Esophagus (tissue), 2 donors: ENCODE results near the gene IGF1. TPM values are rescaled to one million over a fixed set of nuclear protein-coding genes. Genes with fewer than 3 reads are reported as not detected.

Experiments
- H3K27ac ChIP-seq, 2 donors: one replicate each; pipeline ENCODE4 v1.5.1; 2013; ENCODE audit warnings: low read depth in 2 of 2, mild to moderate bottlenecking in 2 of 2, inconsistent platforms in 1 of 2, low read length in 1 of 2, moderate library complexity in 1 of 2
- H3K27me3 ChIP-seq, 2 donors: one replicate each; pipeline ENCODE4 v1.6.1; 2013; ENCODE audit warnings: low read length in 2 of 2, control low read depth in 1 of 2, mild to moderate bottlenecking in 1 of 2; ENCODE audit not compliant: insufficient read depth in 2 of 2, control insufficient read depth in 1 of 2
- H3K36me3 ChIP-seq, 2 donors: one replicate each; pipeline ENCODE4 v1.6.1; 2013; ENCODE audit warnings: low read length in 1 of 2; ENCODE audit not compliant: control insufficient read depth in 2 of 2, insufficient read depth in 2 of 2
- H3K4me1 ChIP-seq, 2 donors: one replicate each; pipeline ENCODE4 v1.6.1; 2013; ENCODE audit warnings: low read length in 1 of 2; ENCODE audit not compliant: control insufficient read depth in 2 of 2, insufficient read depth in 2 of 2
- H3K4me3 ChIP-seq, 2 donors: one replicate each; pipeline ENCODE4 v1.5.1; 2013; ENCODE audit warnings: low read length in 2 of 2, mild to moderate bottlenecking in 2 of 2, low read depth in 1 of 2, moderate library complexity in 1 of 2
- H3K9me3 ChIP-seq, 2 donors: one replicate each; pipeline ENCODE4 v1.6.1; 2013; ENCODE audit warnings: mild to moderate bottlenecking in 2 of 2, low read depth in 1 of 2, low read length in 1 of 2, moderate library complexity in 1 of 2; ENCODE audit not compliant: control insufficient read depth in 2 of 2, insufficient read depth in 1 of 2
- WGBS, 2 donors: extraction: QIAGEN DNeasy Blood & Tissue Kit; methylation state at CpG; one replicate each; pipeline ENCODE4 v1.1.7; 2013; 5-methylcytosine and 5-hydroxymethylcytosine counted together
- polyA plus RNA-seq, 2 donors: library from polyadenylated mRNA; stranded (reverse); fragments of 200-250 nt; gene quantifications; one replicate each; pipeline ENCODE4 v1.2.3, GENCODE V29; 2013
- donor health status: healthy with polysubstance abuse.
- donor health status: Bipolar disorder and iron deficiency.

IGF1 gene
- polyA plus RNA-seq, 2 donors, result 0.56 to 0.90 TPM

DNA sequence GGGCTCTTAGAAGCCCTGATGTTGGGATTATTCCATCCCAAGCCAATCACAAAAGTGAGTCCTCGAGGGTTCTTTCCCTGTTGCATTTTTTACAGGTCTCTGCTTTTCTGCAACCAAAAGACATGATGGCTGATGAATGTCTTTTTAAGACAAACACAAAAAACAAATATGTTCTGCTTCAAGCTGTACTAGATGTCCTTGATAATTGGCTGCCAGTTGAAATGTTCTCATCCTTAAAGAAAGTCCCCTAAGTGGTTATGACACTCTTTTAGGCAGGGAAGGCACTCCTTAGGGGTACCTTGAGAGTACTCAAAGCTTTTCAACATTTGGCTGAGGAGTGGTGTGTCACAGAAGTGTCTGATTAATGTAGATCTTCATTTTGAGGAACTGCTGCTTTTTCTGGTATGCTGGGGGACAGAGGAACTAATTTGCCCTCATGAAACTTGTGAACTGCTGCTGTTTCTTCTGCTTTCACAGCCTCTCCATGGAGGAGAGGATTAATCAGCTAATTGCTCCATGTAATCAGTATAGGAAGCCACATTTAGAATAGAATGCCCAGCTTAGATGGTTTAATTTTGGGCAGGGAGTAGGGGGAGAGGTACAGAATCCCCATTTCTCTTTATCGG, 22.8 kb upstream of the IGF1 start:
- Histone ChIP-seq H3K27ac (no peak overlapping the region), H3K4me3 (no peak overlapping the region), H3K36me3 (no peaks in the 10 kb centered on the region), H3K27me3 (no peaks in the 10 kb centered on the region), H3K9me3 (no peaks in the 10 kb centered on the region), H3K4me1 (no peaks in the 10 kb centered on the region)
- 65 to 74% methylated on average over 2 of the region's 2 CpGs for WGBS, 2 donors

DNA sequence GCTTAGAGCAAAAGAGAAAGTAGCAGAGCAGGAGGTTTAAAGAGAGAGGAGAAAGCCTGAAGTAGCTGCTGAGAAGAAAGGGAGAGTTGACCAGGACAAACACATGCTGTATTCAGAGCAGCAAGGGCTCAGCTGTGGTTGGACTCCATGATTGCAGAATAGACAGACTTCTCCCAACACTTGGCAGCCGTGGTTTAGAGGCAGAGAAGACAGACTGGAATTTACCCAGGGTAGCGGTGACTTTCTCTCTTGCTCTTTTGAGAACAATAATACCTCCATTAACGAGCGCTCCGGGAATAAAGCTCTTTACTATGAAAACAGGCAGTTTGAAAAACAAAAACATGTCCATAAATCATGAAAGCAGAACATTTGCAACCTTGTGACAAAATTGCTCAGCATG, 21.4 kb upstream of the IGF1 start:
- Histone ChIP-seq H3K4me3 (no peak overlapping the region), H3K4me1 (no peaks in the 10 kb centered on the region), H3K36me3 (no peaks in the 10 kb centered on the region), H3K9me3 (no peaks in the 10 kb centered on the region), H3K27me3 (no peaks in the 10 kb centered on the region), H3K27ac (no peak overlapping the region)
- 67 to 72% methylated on average over 5 of the region's 5 CpGs for WGBS, 2 donors

DNA sequence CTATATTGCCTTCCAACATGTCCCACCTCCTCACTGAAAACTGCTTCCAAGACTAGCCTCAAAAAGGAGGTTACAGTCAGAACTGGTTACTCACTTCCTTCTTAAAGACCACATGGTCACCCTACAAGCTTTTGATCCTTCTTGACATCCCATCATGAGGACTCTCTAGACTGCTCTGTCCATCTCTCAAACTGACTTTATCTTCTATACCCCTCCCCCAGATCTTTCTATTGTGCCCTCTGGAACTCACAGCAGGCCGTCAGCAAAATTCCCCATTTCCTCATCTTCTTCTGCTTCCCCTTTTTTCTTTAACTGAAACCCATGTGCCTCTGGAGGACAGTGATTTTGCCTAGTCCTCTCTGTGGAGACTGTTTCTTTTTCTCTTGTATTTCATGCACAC, 18.1 kb upstream of the IGF1 start:
- Histone ChIP-seq H3K9me3 (no peaks in the 10 kb centered on the region), H3K27ac (no peak overlapping the region)
- 53 to 57% methylated on average over 1 of the region's 1 CpG for WGBS, 2 donors

DNA sequence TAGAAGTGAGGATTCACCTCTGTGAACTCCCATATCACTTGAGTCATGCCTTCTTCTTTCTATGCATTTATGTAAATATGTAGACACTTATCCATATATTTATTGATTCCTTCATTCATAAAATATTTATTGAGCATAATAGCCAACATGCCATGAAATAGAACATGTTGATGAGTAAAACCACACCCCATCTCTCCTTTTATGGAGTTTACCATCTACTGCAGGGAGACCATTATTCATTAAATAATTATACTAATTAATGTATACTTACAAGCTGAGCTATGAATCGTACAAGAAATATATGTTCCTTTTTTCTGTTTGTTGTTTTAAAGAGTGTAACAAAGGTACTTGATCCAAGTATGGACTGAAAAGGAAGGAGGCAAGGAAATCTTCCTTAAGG, 17.4 kb upstream of the IGF1 start:
- H3K4me1 ChIP-seq, result no peaks in the 10 kb centered on the region
- 73 to 88% methylated on average over 1 of the region's 1 CpG for WGBS, 2 donors
- H3K4me3 ChIP-seq, result no peak overlapping the region
- H3K9me3 ChIP-seq, result no peaks in the 10 kb centered on the region
- H3K36me3 ChIP-seq, result no peaks in the 10 kb centered on the region
- no peak overlapping the region for H3K27ac ChIP-seq
- H3K27me3 ChIP-seq, result no peaks in the 10 kb centered on the region

More for the DNA sequence above, 18.1 kb upstream of the IGF1 start:
- no peak overlapping the region for H3K4me3 ChIP-seq
- no peaks in the 10 kb centered on the region for H3K4me1 ChIP-seq
- no peaks in the 10 kb centered on the region for H3K27me3 ChIP-seq
- no peaks in the 10 kb centered on the region for H3K36me3 ChIP-seq

DNA sequence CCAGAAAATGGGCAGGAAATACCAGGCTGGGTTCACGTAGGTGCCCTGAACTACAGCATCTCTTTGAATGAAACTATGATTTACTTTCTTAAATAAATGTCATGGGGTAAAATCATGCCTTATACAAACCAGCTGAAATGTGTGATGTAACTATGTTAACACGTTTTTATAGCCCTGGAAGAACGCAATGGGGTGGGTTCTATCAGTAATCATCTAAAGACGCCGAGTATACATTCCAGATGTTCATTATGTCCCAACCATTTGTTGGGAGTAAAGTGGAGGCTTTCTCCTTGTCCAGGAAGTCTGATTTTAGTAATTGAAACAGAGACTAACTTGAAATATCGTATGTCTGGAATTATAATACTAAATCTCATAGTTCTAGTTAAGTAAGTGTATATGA, 16.2 kb upstream of the IGF1 start:
- no peak overlapping the region for H3K4me3 ChIP-seq
- H3K27me3 ChIP-seq, result no peaks in the 10 kb centered on the region
- H3K9me3 ChIP-seq, result no peaks in the 10 kb centered on the region
- WGBS, 2 donors, result 68 to 72% methylated on average over 6 of the region's 6 CpGs
- H3K27ac ChIP-seq, result no peak overlapping the region
- H3K4me1 ChIP-seq, result no peaks in the 10 kb centered on the region
- no peaks in the 10 kb centered on the region for H3K36me3 ChIP-seq

DNA sequence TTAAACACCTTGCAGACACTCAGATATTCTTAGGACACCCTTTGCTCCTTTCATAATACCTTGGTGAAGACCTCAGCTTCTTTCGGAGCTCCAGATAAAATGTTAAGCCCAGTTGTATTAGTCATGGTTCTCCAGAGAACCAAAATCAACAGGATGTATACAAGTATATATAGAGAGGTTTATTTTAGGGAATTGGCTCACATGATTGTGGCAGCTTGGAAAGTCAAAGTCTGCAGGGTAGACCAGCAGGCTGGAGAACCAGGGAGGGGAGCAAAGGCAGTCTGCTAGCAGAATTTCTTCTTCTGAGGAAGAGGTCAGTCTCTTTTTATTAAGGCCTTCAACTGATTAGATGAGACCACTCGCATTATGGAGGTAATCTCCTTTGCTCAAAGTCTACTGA, 6.9 kb upstream of the IGF1 start:
- Histone ChIP-seq H3K27me3 (no peaks in the 10 kb centered on the region), H3K9me3 (no peaks in the 10 kb centered on the region), H3K36me3 (no peaks in the 10 kb centered on the region), H3K4me1 (no peaks in the 10 kb centered on the region), H3K27ac (no peak overlapping the region), H3K4me3 (no peak overlapping the region)
- 91% methylated on average over 2 of the region's 2 CpGs for WGBS, 2 donors

DNA sequence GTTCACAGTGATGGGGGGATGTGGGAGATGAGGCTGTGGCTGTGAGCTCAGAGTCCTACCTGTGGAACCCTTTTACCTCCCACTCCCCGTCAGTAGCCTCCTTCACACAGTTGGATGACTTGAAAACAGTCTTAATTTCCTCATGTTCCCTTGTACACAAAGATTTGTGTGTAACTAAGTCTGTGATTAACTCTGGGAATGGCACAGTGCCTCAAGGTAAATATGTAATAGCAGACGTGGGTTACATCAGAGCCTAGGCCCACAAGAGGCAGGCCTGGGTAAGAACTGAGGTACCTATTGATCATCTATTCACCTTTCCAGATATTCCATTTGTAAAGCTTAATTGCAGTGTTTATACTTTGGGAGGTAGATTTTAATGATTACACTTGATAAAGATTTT, 5.8 kb upstream of the IGF1 start:
- H3K9me3 ChIP-seq, result no peaks in the 10 kb centered on the region
- no peaks in the 10 kb centered on the region for H3K36me3 ChIP-seq
- H3K27ac ChIP-seq, result no peak overlapping the region
- 72 to 79% methylated on average over 2 of the region's 2 CpGs for WGBS, 2 donors
- no peaks in the 10 kb centered on the region for H3K4me1 ChIP-seq
- no peaks in the 10 kb centered on the region for H3K27me3 ChIP-seq
- H3K4me3 ChIP-seq, result no peak overlapping the region

DNA sequence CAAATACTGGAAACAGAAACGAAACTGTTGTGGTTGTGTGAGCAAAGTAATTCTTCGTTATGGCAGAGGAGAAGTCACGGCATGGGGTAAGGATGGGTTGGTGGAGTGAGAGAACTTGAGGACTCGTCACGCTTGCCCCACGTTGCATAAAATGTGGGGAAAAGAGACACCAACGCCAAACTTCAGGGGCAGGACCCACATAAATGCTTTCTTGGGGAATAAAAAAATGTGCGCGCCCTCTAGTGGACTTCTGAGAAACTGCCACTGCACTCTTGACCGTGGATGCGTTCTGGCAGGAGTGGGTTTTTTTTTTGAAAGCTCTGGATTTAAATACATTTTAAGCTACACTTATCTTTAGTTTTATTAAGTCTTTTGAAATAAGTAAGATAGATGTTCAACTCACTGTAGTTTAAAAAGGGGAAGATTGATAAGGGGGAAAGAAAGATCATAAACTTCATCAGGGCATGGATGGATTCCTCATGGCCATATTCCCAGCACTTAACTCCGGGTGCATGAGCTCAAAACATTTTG, 4.1 kb upstream of the IGF1 start:
- 17% methylated on average over 12 of the region's 12 CpGs for WGBS, 2 donors
- Histone ChIP-seq H3K36me3 (no peaks in the 10 kb centered on the region), H3K4me1 (no peaks in the 10 kb centered on the region), H3K27me3 (no peaks in the 10 kb centered on the region), H3K27ac (no peak overlapping the region), H3K9me3 (no peaks in the 10 kb centered on the region), H3K4me3 (peak overlapping the region in 1 of 2 donors; percentile 38)

DNA sequence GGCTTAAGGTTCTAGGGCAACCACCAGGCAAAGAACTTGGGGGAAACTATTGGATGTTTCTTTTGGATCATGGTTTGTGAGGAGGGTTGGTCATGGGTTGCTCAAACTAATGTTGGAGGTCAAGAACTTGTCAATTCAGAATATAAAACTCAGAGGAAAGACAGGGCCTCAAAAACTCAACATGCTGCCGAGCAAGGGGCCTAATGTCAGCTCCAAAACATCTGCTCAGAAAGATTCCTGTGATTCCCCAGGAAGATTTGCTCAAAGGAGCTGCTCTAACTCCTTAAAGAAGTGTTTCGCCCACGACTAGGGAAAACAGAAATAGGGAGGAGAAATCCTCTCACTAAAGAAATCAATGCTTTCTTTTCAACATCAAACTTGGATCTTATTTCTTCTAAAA, 3.7 kb upstream of the IGF1 start:
- 49 to 64% methylated on average over 3 of the region's 3 CpGs for WGBS, 2 donors
- Histone ChIP-seq H3K9me3 (no peaks in the 10 kb centered on the region), H3K4me1 (no peaks in the 10 kb centered on the region), H3K4me3 (peak overlapping the region in 1 of 2 donors; percentile 38), H3K27ac (peak overlapping the region in 1 of 2 donors; percentile 59), H3K36me3 (no peaks in the 10 kb centered on the region), H3K27me3 (no peaks in the 10 kb centered on the region)

DNA sequence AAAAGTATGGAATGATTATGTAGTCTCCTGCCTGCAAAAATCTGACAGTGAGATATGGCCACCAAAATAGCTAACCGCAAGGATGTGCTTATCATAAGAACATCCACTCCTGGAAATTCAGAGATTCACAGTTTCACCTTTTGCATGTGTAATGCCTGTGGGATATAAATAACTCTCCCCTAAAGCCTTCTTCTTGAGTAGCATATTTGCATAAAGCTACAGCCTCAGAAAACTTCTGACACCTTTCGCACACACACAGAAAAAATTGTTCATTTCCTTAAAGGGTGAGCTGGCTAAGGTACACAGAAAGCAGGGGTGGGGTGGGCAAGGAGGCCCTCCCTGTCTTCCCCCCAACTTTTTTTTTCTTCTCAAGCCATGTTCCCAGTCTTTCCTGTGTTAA, 3.1 kb upstream of the IGF1 start:
- Histone ChIP-seq H3K9me3 (no peaks in the 10 kb centered on the region), H3K4me1 (peaks cover 0 to 2% of the 10 kb centered on the region in 2 donors), H3K4me3 (no peak overlapping the region), H3K27me3 (no peaks in the 10 kb centered on the region), H3K27ac (no peak overlapping the region), H3K36me3 (no peaks in the 10 kb centered on the region)
- WGBS, 2 donors, result 94% methylated on average over 2 of the region's 2 CpGs
